Measurements from ENCODE around the gene ALKBH6.
A peak's percentile ranks its signal among the peaks of the same experiment; 100 is the strongest.

ALKBH6 gene

DNA sequence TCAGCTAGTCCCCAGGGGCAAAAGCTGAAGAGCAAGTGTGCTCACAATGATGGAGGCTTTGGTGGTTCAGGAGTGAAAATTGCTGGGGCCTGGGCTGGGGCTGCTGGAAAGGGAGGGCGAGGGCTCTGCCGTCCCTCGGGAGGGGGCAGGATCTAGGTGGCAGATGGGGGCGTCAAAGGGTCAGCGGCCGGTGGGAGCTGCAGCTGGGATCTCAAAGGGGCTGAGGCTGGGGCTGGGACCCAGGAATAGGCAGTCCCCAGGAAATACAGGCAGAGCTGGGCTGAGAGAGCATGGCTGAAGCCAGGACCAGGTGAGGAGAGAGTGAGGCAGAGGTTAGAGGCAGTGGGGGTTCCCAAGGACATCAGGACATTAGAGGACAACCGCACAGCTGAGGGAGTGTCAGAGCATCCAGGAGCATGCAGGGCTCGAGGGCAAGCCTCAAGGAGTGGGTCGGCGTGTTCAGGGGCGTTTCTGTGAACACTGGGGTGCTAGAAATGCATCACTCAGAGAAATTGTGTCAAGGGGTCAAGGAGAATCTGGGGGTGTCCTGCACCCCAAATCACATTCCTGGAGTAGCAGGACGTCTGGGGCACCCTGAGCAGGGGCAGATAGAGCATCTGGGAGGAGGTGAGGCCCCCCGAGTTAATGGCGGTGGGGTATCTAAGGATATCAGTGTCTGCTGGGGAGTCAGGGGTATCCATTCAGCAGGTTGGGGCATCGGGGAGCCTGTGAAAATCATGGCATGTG lies 4.2 kb downstream of the ALKBH6 start:
- H3K36me3 ChIP-seq (ENCODE audit: low read depth), result no peaks in the 10 kb centered on the region
- no peaks in the 10 kb centered on the region for H3K9me3 ChIP-seq (ENCODE audit: severe bottlenecking)
- H3K27ac ChIP-seq (ENCODE audit: poor library complexity, severe bottlenecking), result peak overlapping the region; percentile 26
- no peaks in the 10 kb centered on the region for H3K4me1 ChIP-seq (ENCODE audit: insufficient read depth, poor library complexity, severe bottlenecking)
- peak overlapping the region; percentile 57 for H3K4me3 ChIP-seq (ENCODE audit: severe bottlenecking)
- ATAC-seq (ENCODE audit: low read depth) (no peak), DNase-seq (ENCODE audit: low spot score) (no peak)
- no peaks in the 10 kb centered on the region for H3K27me3 ChIP-seq (ENCODE audit: insufficient read depth, poor library complexity, severe bottlenecking)
- TF ChIP-seq CTCF (IDR thresholded peaks at IDR 0.05; ENCODE audit: poor library complexity, severe bottlenecking), result no peak

- ATAC-seq (ENCODE audit: low read depth) (peak; percentile 54), DNase-seq (ENCODE audit: low spot score) (no peak)
Measured at GRCh38 chr19:36009220-36009619, 4.8 kb downstream of the ALKBH6 start.

GRCh38 chr19:36008336-36008978 lies 5.6 kb downstream of the ALKBH6 start, which contains the start of gene SYNE4:
TSS of gene SYNE4 (minus strand) at chr19:36008813. CDS start at chr19:36008681, 132 bp downstream.
- Histone ChIP-seq H3K36me3 (ENCODE audit: low read depth) (no peaks in the 10 kb centered on the region), H3K27ac (ENCODE audit: poor library complexity, severe bottlenecking) (peak within 1 kb of the TSS; percentile 26), H3K9me3 (ENCODE audit: severe bottlenecking) (no peaks in the 10 kb centered on the region), H3K4me1 (ENCODE audit: insufficient read depth, poor library complexity, severe bottlenecking) (no peaks in the 10 kb centered on the region), H3K27me3 (ENCODE audit: insufficient read depth, poor library complexity, severe bottlenecking) (no peaks in the 10 kb centered on the region), H3K4me3 (ENCODE audit: severe bottlenecking) (peak within 1 kb of the TSS; percentile 57)
- DNase-seq (ENCODE audit: low spot score), result no peak
- no peak for TF ChIP-seq CTCF (IDR thresholded peaks at IDR 0.05; ENCODE audit: poor library complexity, severe bottlenecking)
- ATAC-seq (ENCODE audit: low read depth), result peak; percentile 76

More at GRCh38 chr19:36009220-36009619, 4.8 kb downstream of the ALKBH6 start:
- Histone ChIP-seq H3K4me1 (ENCODE audit: insufficient read depth, poor library complexity, severe bottlenecking) (no peaks in the 10 kb centered on the region), H3K9me3 (ENCODE audit: severe bottlenecking) (no peaks in the 10 kb centered on the region), H3K27me3 (ENCODE audit: insufficient read depth, poor library complexity, severe bottlenecking) (no peaks in the 10 kb centered on the region), H3K27ac (ENCODE audit: poor library complexity, severe bottlenecking) (peak overlapping the region; percentile 26), H3K4me3 (ENCODE audit: severe bottlenecking) (peak overlapping the region; percentile 57), H3K36me3 (ENCODE audit: low read depth) (no peaks in the 10 kb centered on the region)
- TF ChIP-seq CTCF (IDR thresholded peaks at IDR 0.05; ENCODE audit: poor library complexity, severe bottlenecking), result no peak

DNA sequence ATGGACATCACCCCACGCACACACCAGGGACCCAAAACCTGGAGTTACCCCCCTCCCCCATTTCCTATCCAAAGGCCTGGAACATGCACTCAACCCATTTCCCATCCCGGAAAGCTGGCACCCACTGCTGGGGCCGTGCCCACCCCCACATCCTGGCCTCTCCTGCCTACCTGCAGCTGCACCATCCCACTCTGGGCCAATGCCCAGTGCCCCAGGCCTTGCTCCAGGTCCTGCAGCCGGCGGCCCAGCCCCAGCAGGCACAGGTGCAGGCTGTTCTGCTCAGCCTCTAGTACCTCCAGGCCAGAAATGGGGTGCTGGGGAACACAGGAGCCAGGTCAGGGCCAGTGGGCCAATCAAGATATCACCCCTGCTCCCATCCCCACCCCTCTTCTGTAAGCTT lies 7.1 kb downstream of the ALKBH6 start:
- no peak for TF ChIP-seq CTCF (IDR thresholded peaks at IDR 0.05; ENCODE audit: poor library complexity, severe bottlenecking)
- no peaks in the 10 kb centered on the region for H3K27me3 ChIP-seq (ENCODE audit: insufficient read depth, poor library complexity, severe bottlenecking)
- no peak overlapping the region for H3K27ac ChIP-seq (ENCODE audit: poor library complexity, severe bottlenecking)
- no peaks in the 10 kb centered on the region for H3K4me1 ChIP-seq (ENCODE audit: insufficient read depth, poor library complexity, severe bottlenecking)
- no peak overlapping the region for H3K4me3 ChIP-seq (ENCODE audit: severe bottlenecking)
- DNase-seq (ENCODE audit: low spot score), result no peak
- H3K36me3 ChIP-seq (ENCODE audit: low read depth), result no peaks in the 10 kb centered on the region
- H3K9me3 ChIP-seq (ENCODE audit: severe bottlenecking), result no peaks in the 10 kb centered on the region
- ATAC-seq (ENCODE audit: low read depth), result no peak

- H3K4me1 ChIP-seq (ENCODE audit: insufficient read depth, poor library complexity, severe bottlenecking), result no peaks in the 10 kb centered on the region
- no peak overlapping the region for H3K27ac ChIP-seq (ENCODE audit: poor library complexity, severe bottlenecking)
- ATAC-seq (ENCODE audit: low read depth), result no peak
- H3K36me3 ChIP-seq (ENCODE audit: low read depth), result peaks cover 5% of the 10 kb centered on the region
- H3K27me3 ChIP-seq (ENCODE audit: insufficient read depth, poor library complexity, severe bottlenecking), result no peaks in the 10 kb centered on the region
- H3K4me3 ChIP-seq (ENCODE audit: severe bottlenecking), result no peak overlapping the region
- no peak for DNase-seq (ENCODE audit: low spot score)
- no peaks in the 10 kb centered on the region for H3K9me3 ChIP-seq (ENCODE audit: severe bottlenecking)
- no peak for TF ChIP-seq CTCF (IDR thresholded peaks at IDR 0.05; ENCODE audit: poor library complexity, severe bottlenecking)
Measured at GRCh38 chr19:36003284-36003683, 10.7 kb downstream of the ALKBH6 start.
